Gastroesophageal sphincter (tissue), 4 donors: ENCODE data around the gene IL12B. TPM values are rescaled to one million over a fixed set of nuclear protein-coding genes. Genes with fewer than 3 reads are reported as not detected.
"Not testable (repeated sequence)": the region's sequence is repeated elsewhere in the genome, so short reads cannot be mapped to it uniquely, and the experiment has no call there.

Experiments used
- ATAC-seq: fragments of 150-250 bp; one replicate; pipeline ENCODE4 v1.9.1; 2016; ENCODE audit warnings: mild to moderate bottlenecking, moderate library complexity
- H3K27ac ChIP-seq, 4 donors: fragments of 200-600 bp; sonication (generic) in 3 of 4; 1 replicate in 3 of 4; 2 replicates in 1 of 4; pipeline ENCODE4 v1.5.1; 2016 to 2019
- H3K27me3 ChIP-seq: fragments of 200-600 bp; sonication (generic); one replicate; pipeline ENCODE4 v1.5.1; 2019
- H3K36me3 ChIP-seq, 2 donors: fragments of 200-600 bp; sonication (generic); one replicate each; pipeline ENCODE4 v1.5.1; 2019; ENCODE audit warnings: control low read depth in 1 of 2
- H3K4me1 ChIP-seq, 3 donors: fragments of 200-600 bp; sonication (generic); 1 replicate in 2 of 3; 2 replicates in 1 of 3; pipeline ENCODE4 v1.5.1; 2016 to 2019; ENCODE audit warnings: control low read depth in 2 of 3
- H3K4me3 ChIP-seq, 2 donors: fragments of 200-600 bp; sonication (generic); one replicate each; pipeline ENCODE4 v1.5.1; 2019; ENCODE audit warnings: mild to moderate bottlenecking in 1 of 2, moderate library complexity in 1 of 2
- H3K9me3 ChIP-seq, 3 donors: fragments of 200-600 bp; sonication (generic); one replicate each; pipeline ENCODE4 v1.5.1; 2017 to 2019; ENCODE audit warnings: control low read depth in 2 of 3
- EP300 ChIP-seq: sonication (generic); formaldehyde crosslinking; IDR thresholded peaks from one replicate; pipeline ENCODE4 v1.6.1; 2017; ENCODE audit warnings: antibody characterized with exemption, mild to moderate bottlenecking
- POLR2A ChIP-seq, 2 donors: fragments of 450-650 bp; IDR thresholded peaks; one replicate each; pipeline ENCODE4 v1.6.1; 2017; ENCODE audit warnings: antibody characterized with exemption in 2 of 2, mild to moderate bottlenecking in 2 of 2, moderate library complexity in 1 of 2
- POLR2AphosphoS5 ChIP-seq: sonication (generic); formaldehyde crosslinking; IDR thresholded peaks from one replicate; pipeline ENCODE4 v1.6.1; 2017; ENCODE audit warnings: antibody characterized with exemption
- WGBS, 2 donors: methylation state at CpG; one replicate each; pipeline ENCODE4 v1.1.5; 2018; ENCODE audit warnings: low coverage in 1 of 2; 5-methylcytosine and 5-hydroxymethylcytosine counted together
- total RNA-seq, 4 donors: library from RNA; depleted of rRNA; stranded (reverse); fragments of >200 nt; gene quantifications; one replicate each; pipeline ENCODE4 v1.1.0, GENCODE V29; 2016
- TF ChIP-seq, protein P1 (sequence below), 4 experiments: fragments of 200-600 bp in 2 of 4; fragments of 450-650 bp in 2 of 4; sonication (generic) in 1 of 4; IDR thresholded peaks; one replicate each; pipeline ENCODE4 v1.5.1; 2017 to 2019; ENCODE audit warnings: antibody characterized with exemption in 4 of 4, mild to moderate bottlenecking in 2 of 4, moderate library complexity in 2 of 4

IL12B gene
- total RNA-seq, 4 donors from 2014 or later: not detected

DNA sequence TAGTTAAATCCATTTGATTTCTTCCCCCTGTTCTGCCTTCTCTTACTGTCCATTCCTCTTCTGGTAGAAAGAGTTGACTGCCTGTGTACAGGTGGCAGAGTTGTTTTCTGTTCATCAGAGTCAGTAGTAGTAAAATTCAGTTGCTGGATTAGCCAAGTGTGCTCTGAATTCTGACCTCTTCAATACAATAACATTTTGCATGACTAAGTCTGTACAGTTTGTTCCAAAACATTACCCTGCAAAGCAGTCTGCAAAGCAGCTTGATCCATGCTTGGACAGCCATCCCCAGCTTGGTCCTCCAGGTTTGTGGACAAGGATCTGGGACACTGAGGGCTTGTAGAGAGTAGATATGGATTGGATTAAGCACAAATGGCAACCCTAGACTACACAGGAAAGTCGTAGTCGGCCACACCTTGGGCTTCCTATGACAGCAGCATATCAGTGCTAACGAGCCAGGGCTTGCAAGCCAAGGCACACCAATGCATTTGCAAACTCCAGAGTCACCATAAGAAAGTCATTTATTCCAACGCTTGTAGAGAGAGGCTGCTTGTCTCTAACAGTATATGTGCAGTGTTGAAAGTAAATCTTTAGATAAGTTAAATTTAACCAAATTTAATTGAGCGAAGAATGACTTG lies 25.2 kb downstream of the IL12B start:
- TF ChIP-seq POLR2A (IDR thresholded peaks at IDR 0.05) (no peak), EP300 (no peak)
- TF ChIP-seq, protein P1, sequence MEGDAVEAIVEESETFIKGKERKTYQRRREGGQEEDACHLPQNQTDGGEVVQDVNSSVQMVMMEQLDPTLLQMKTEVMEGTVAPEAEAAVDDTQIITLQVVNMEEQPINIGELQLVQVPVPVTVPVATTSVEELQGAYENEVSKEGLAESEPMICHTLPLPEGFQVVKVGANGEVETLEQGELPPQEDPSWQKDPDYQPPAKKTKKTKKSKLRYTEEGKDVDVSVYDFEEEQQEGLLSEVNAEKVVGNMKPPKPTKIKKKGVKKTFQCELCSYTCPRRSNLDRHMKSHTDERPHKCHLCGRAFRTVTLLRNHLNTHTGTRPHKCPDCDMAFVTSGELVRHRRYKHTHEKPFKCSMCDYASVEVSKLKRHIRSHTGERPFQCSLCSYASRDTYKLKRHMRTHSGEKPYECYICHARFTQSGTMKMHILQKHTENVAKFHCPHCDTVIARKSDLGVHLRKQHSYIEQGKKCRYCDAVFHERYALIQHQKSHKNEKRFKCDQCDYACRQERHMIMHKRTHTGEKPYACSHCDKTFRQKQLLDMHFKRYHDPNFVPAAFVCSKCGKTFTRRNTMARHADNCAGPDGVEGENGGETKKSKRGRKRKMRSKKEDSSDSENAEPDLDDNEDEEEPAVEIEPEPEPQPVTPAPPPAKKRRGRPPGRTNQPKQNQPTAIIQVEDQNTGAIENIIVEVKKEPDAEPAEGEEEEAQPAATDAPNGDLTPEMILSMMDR (IDR thresholded peaks at IDR 0.05): no peak
- 60 to 77% methylated on average over 1 to 3 of the region's 5 CpGs for WGBS, 2 donors

DNA sequence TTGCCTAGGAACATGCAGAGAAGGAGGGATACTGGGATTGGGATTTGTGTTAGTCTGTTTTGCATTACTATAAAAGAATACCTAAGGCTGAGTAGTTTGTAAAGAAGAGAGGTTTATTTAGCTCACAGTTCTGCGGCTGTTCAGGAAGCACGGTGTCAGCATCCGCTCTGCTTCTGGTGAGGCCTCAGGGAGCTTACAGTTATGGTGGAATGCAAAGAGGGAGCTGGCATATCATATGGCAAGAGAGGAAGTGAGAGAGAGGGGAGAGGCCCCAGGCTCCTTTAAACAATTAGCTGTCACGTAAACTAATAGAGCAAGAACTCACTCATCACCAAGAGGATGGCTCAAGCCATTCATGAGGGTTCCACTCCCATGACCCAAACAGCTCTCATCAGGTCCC lies 27.0 kb downstream of the IL12B start:
- H3K9me3 ChIP-seq: peaks cover 0 to 31% (median 0%) of the 10 kb centered on the region in 3 donors
- peaks cover 25% of the 10 kb centered on the region for H3K27me3 ChIP-seq
- TF ChIP-seq, protein P1 (IDR thresholded peaks at IDR 0.05): no peak
- TF ChIP-seq EP300 (no peak), POLR2AphosphoS5 (no peak), POLR2A (IDR thresholded peaks at IDR 0.05) (no peak)
- H3K4me3 ChIP-seq: no peak overlapping the region
- H3K27ac ChIP-seq: no peak overlapping the region
- H3K36me3 ChIP-seq: no peaks in the 10 kb centered on the region
- 93 to 100% methylated on average over 1 to 4 of the region's 4 CpGs for WGBS, 2 donors
- ATAC-seq: no peak
- no peaks in the 10 kb centered on the region for H3K4me1 ChIP-seq

More for the DNA sequence above, 25.2 kb downstream of the IL12B start:
- H3K4me1 ChIP-seq: no peaks in the 10 kb centered on the region
- H3K9me3 ChIP-seq: peaks cover 0 to 25% (median 0%) of the 10 kb centered on the region in 3 donors
- H3K36me3 ChIP-seq: no peaks in the 10 kb centered on the region
- no peak overlapping the region for H3K27ac ChIP-seq
- peaks cover 33% of the 10 kb centered on the region for H3K27me3 ChIP-seq
- no peak for ATAC-seq
- no peak overlapping the region for H3K4me3 ChIP-seq

DNA sequence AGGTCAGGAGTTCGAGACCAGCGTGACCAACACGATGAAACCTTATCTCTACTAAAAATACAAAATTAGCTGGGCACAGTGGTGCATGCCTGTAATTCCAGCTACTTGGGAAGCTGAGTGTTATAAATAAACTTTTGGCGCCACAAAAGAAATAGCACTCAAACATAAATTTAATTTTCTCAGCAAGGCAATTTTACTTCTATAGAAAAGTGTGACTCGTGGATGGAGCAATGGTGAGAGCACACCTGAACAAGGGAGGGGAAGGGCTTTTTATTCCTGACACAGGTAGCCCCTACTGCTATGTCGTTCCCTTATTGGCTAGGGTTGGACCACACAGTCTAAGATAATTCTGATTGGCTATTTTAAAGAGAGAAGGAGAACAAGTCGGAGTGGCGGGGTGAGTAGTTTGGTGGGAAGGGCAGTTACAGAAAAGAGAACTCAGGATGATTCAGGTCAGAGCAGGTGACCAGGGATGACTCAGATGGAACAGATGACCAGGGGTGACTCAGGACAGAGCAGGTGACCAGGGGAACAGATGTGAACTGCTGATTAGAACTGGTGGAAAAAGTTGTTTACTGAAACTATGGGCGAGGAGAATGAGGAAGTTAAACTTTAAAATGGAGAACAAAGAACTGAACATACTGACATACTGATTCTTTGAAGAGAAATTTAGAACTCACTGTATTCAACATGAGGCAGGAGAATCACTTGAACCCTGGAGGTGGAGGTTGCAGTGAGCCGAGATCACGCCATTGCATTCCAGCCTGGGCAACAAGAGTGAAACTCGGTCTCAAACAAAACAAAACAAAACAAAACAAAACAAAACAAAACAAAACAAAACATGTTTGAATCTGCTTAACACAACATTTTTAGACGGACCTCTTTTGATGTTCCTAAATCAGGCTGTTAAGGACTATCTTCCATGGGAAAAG lies 28.1 kb downstream of the IL12B start:
- H3K36me3 ChIP-seq, H3K4me1 ChIP-seq, H3K4me3 ChIP-seq, ATAC-seq, H3K27ac ChIP-seq: not testable (repeated sequence)
- peaks cover 17% of the 10 kb centered on the region for H3K27me3 ChIP-seq
- H3K9me3 ChIP-seq: peaks cover 0 to 42% (median 0%) of the 10 kb centered on the region in 3 donors
- 87 to 94% methylated on average over 10 to 13 of the region's 13 CpGs for WGBS, 2 donors

DNA sequence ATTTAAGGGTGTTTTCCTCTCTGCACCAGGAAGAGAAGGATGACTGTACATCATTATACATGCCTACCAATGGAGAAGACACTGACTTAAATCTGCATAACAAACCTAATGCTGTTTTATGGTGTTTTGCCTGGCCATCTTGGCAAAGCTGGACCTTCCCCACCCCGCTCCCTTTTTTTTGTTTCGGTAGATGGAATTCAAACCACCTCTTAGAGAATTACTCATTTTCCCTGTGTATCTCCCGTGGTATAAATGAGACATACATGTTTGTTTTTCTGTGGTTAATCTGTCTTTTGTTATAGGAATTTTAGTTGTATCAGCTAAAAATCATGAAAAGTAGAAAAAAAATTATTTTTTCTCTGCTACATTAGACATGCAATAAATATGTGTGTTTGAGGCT lies 28.8 kb downstream of the IL12B start:
- H3K9me3 ChIP-seq: peaks cover 0 to 47% (median 0%) of the 10 kb centered on the region in 3 donors
- H3K4me1 ChIP-seq: no peaks in the 10 kb centered on the region
- H3K4me3 ChIP-seq: no peak overlapping the region
- peaks cover 12% of the 10 kb centered on the region for H3K27me3 ChIP-seq
- ATAC-seq: no peak
- 71 to 92% methylated on average over 2 of the region's 3 CpGs for WGBS, 2 donors
- TF ChIP-seq, protein P1 (IDR thresholded peaks at IDR 0.05): no peak
- TF ChIP-seq POLR2AphosphoS5 (no peak), POLR2A (IDR thresholded peaks at IDR 0.05) (no peak), EP300 (no peak)
- no peak overlapping the region for H3K27ac ChIP-seq
- no peaks in the 10 kb centered on the region for H3K36me3 ChIP-seq

DNA sequence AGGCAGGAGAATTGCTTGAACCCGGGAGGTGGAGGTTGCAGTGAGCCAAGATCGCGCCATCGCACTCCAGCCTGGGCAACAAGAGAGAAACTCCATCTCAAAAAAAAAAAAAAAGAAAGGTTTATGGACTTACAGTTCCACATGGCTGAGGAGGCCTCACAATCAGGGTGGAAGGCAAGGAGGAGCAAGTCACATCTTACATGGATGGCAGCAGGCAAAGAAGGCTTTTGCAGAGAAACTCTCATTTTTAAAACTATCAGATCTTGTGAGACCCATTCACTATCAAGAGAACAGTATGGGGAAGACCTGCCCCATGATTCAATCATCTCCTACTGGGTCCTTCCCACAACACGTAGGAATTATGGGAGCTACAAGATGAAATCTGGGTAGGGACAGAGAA lies 33.0 kb downstream of the IL12B start:
- H3K36me3 ChIP-seq, H3K4me1 ChIP-seq, ATAC-seq, H3K27ac ChIP-seq, H3K4me3 ChIP-seq: not testable (repeated sequence)
- H3K9me3 ChIP-seq: peaks cover 0 to 35% (median 0%) of the 10 kb centered on the region in 3 donors
- H3K27me3 ChIP-seq: peaks cover 11% of the 10 kb centered on the region
- 86% methylated on average over 5 of the region's 5 CpGs; no CpG with 5 or more reads in 1 of the 2 donors for whole genome bisulfite sequencing, 2 donors
